Kidney epithelial cell (primary cell): ENCODE measurements around the gene PARP14. TPM values are rescaled to one million over a fixed set of nuclear protein-coding genes. Genes with fewer than 3 reads are reported as not detected.

Source experiments
- DNase-seq: peaks from one replicate; pipeline ENCODE4 v3.0.0-alpha.2; 2010; ENCODE audit warnings: low read depth
- H3K27me3 ChIP-seq: 2 replicates; pipeline ENCODE4 v1.6.0; 2011; ENCODE audit warnings: low read length; ENCODE audit not compliant: control insufficient read depth, insufficient read depth
- H3K36me3 ChIP-seq: 2 replicates; pipeline ENCODE4 v1.5.1; 2011; ENCODE audit warnings: low read length; ENCODE audit not compliant: control insufficient read depth, insufficient read depth
- H3K4me3 ChIP-seq: 2 replicates; pipeline ENCODE4 v1.5.1; 2011; ENCODE audit warnings: low read depth, mild to moderate bottlenecking, control low read depth, low read length
- total RNA-seq: library from RNA; depleted of rRNA; stranded (reverse); fragments of >200 nt; gene quantifications from 2 replicates; pipeline ENCODE4 v1.2.3, GENCODE V29; 2015
- TF ChIP-seq, protein P1 (sequence below): IDR thresholded peaks from 2 replicates; pipeline ENCODE4 v1.5.1; 2011; ENCODE audit warnings: mild to moderate bottlenecking, moderate library complexity, low read length, control low read depth, inconsistent platforms; ENCODE audit not compliant: insufficient read depth, poor library complexity, severe bottlenecking

Gene PARP14, protein sequence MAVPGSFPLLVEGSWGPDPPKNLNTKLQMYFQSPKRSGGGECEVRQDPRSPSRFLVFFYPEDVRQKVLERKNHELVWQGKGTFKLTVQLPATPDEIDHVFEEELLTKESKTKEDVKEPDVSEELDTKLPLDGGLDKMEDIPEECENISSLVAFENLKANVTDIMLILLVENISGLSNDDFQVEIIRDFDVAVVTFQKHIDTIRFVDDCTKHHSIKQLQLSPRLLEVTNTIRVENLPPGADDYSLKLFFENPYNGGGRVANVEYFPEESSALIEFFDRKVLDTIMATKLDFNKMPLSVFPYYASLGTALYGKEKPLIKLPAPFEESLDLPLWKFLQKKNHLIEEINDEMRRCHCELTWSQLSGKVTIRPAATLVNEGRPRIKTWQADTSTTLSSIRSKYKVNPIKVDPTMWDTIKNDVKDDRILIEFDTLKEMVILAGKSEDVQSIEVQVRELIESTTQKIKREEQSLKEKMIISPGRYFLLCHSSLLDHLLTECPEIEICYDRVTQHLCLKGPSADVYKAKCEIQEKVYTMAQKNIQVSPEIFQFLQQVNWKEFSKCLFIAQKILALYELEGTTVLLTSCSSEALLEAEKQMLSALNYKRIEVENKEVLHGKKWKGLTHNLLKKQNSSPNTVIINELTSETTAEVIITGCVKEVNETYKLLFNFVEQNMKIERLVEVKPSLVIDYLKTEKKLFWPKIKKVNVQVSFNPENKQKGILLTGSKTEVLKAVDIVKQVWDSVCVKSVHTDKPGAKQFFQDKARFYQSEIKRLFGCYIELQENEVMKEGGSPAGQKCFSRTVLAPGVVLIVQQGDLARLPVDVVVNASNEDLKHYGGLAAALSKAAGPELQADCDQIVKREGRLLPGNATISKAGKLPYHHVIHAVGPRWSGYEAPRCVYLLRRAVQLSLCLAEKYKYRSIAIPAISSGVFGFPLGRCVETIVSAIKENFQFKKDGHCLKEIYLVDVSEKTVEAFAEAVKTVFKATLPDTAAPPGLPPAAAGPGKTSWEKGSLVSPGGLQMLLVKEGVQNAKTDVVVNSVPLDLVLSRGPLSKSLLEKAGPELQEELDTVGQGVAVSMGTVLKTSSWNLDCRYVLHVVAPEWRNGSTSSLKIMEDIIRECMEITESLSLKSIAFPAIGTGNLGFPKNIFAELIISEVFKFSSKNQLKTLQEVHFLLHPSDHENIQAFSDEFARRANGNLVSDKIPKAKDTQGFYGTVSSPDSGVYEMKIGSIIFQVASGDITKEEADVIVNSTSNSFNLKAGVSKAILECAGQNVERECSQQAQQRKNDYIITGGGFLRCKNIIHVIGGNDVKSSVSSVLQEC (N-terminal part only)
- total RNA-seq = 46.9 and 48.9 TPM in 2 replicates

DNA sequence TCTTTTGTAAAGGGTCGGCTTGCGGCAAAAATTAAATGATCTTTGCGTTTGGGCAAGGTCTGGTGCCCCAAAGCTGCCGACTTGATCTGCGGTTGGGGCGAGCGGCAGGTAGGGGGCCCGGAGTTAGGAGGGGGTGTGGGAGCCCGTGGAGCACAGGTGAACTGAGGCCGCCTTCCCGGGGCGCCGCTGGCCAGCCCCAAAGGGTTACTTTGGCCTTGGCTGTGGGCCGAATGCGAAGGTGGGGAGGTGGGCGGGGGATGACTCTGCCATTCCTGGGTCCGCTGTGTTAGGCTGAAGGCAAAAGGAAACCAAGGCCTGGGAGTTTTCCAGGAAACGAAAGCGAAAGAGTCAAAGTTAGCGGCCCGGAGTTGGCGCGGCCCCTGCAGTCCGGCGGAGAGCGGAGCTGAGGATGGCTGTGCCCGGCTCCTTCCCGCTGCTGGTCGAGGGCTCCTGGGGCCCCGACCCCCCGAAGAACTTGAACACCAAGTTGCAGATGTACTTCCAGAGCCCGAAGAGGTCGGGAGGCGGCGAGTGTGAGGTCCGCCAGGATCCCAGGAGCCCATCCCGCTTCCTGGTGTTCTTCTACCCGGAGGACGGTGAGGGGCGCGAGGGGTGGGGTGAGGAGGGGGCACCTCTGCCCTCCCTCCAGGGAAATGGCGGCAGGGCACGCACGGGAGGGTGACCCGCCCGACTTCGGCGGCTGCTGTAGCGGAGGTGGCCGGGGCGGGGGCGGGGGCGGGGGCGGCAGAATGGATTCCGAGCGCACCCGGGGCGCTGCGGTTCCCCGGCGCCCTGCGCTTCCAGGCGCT lies at the start of gene PARP14:
Gene PARP14, plus strand, starts transcription at position 365 of the 809 bp plus-strand sequence. Its CDS starts 45 bp downstream, at position 410.
- H3K27me3 ChIP-seq = no peaks in the 10 kb centered on the region
- H3K36me3 ChIP-seq = no peaks in the 10 kb centered on the region
- TF ChIP-seq, protein P1, sequence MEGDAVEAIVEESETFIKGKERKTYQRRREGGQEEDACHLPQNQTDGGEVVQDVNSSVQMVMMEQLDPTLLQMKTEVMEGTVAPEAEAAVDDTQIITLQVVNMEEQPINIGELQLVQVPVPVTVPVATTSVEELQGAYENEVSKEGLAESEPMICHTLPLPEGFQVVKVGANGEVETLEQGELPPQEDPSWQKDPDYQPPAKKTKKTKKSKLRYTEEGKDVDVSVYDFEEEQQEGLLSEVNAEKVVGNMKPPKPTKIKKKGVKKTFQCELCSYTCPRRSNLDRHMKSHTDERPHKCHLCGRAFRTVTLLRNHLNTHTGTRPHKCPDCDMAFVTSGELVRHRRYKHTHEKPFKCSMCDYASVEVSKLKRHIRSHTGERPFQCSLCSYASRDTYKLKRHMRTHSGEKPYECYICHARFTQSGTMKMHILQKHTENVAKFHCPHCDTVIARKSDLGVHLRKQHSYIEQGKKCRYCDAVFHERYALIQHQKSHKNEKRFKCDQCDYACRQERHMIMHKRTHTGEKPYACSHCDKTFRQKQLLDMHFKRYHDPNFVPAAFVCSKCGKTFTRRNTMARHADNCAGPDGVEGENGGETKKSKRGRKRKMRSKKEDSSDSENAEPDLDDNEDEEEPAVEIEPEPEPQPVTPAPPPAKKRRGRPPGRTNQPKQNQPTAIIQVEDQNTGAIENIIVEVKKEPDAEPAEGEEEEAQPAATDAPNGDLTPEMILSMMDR = peak; percentile 8
- DNase-seq = peak; percentile 29
- peak within 1 kb of the TSS; percentile 66 for H3K4me3 ChIP-seq

DNA sequence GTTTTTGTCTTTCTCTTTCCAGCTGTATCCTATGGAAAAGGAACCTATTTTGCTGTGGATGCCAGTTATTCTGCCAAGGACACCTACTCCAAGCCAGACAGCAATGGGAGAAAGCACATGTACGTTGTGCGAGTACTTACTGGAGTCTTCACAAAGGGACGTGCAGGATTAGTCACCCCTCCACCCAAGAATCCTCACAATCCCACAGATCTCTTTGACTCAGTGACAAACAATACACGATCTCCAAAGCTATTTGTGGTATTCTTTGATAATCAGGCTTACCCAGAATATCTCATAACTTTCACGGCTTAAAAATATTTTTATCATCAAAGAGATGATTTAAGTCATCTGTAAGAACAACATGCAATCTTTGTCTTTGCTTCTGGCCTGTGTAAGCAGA lies 44.9 kb upstream of the PARP14 start:
- Histone ChIP-seq H3K4me3 (no peak overlapping the region), H3K36me3 (no peaks in the 10 kb centered on the region), H3K27me3 (no peaks in the 10 kb centered on the region)
- DNase-seq = no peak
- TF ChIP-seq, protein P1 = no peak

DNA sequence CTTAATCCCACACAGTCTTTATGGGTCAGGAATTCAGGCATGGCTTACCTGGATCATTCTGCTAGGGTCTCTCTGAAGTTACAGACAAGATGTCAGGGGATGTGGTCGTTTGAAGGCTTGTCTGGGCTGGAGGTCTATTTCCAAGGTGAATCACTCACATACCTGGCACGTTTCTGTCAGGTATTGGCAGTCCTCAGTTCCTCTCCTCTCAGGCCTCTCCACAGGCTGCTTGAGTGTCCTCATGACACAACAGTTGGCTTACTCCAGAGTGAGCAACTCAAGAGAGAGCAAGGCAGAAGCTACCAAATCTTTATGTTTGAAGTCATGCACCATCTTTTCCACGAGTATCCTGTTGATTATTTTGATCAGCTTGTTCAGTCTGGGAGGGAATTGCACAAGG lies 43.9 kb upstream of the PARP14 start:
- TF ChIP-seq, protein P1 = no peak
- Histone ChIP-seq H3K4me3 (no peak overlapping the region), H3K27me3 (no peaks in the 10 kb centered on the region), H3K36me3 (no peaks in the 10 kb centered on the region)
- no peak for DNase-seq

DNA sequence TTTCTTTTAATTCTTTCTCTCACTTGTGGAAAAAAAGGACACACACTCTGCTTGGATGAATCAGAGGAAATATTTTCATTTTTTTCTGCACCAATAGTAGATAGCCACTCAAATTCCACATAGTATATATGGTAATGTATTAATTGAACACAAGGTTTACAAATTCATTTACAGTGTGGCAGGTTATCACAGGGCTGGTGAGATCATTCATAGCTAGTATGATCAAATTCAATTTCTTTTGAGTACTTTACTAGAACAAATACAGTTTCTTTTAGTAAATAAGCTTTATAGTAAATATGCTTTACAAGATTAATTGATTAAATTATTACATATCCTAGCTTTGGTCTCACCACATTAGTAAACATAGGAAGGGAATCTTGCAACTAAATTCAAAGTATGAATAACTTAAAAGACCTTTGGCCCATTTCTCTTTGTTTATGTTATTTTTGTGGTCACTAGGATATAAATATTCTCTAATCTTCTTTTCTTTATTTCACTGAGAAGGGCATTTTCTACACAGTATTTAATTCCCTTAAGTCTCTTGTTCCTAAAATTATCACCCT lies 40.1 kb upstream of the PARP14 start:
- Histone ChIP-seq H3K36me3 (no peaks in the 10 kb centered on the region), H3K4me3 (no peak overlapping the region), H3K27me3 (no peaks in the 10 kb centered on the region)
- TF ChIP-seq, protein P1 = no peak
- DNase-seq = no peak

DNA sequence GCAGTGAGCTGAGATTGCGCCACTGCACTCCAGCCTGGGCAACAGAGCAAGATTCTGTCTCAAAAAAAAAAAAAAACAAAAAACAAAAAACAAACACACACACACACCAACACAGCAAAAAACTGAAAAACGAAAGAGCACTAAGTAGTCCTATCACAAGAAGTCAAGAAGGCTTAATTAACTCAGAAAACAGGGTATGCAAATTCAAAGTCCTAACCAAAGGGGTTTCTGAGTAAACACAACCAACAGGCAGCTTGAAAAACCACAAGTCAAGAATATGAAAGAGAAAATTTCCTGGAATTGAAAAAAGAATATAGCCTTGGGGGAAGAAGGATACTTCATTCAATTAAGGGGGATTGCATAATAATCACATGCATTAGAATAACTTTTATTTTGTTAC lies 37.7 kb upstream of the PARP14 start:
- no peaks in the 10 kb centered on the region for H3K27me3 ChIP-seq
- no peak overlapping the region for H3K4me3 ChIP-seq
- TF ChIP-seq, protein P1 = no peak
- H3K36me3 ChIP-seq = no peaks in the 10 kb centered on the region
- DNase-seq = no peak
